Activated CD8-positive, alpha-beta memory T cell treated with anti-CD3 and anti-CD28 coated beads, Interleukin-2, amount 50 U/mL, for 24 hours (primary cell): ENCODE results near the gene ACLY.
"Not testable (repeated sequence)": the region's sequence is repeated elsewhere in the genome, so short reads cannot be mapped to it uniquely, and the experiment has no call there.

Experiments
- DNase-seq: peaks from one replicate; pipeline ENCODE4 v3.0.0-alpha.2; 2020; ENCODE audit errors: extremely low read depth

Gene ACLY

GRCh38 chr17:41873559-41874292 is 45.0 kb downstream of the ACLY start:
- no peak for DNase-seq

GRCh38 chr17:41871789-41872188 is 47.0 kb downstream of the ACLY start:
- DNase-seq, result no peak

- DNase-seq, result no peak
Observed at GRCh38 chr17:41870627-41871026, 48.1 kb downstream of the ACLY start.

- DNase-seq, result no peak
Observed at GRCh38 chr17:41870097-41870496, 48.7 kb downstream of the ACLY start.

GRCh38 chr17:41869426-41869825 is 49.3 kb downstream of the ACLY start:
- DNase-seq, result no peak

GRCh38 chr17:41868568-41868967 is 50.2 kb downstream of the ACLY start:
- no peak for DNase-seq

GRCh38 chr17:41865596-41865893 is 53.2 kb downstream of the ACLY start:
- no peak for DNase-seq

GRCh38 chr17:41864836-41865595 is 53.7 kb downstream of the ACLY start, which contains the start of gene KLHL11:
KLHL11 (minus strand) TSS chr17:41865423; CDS start chr17:41865370, 53 bp downstream.
- peak; percentile 63 for DNase-seq

- no peak for DNase-seq
Observed at GRCh38 chr17:41864498-41864835, 54.3 kb downstream of the ACLY start.

- no peak for DNase-seq
Observed at GRCh38 chr17:41863074-41863848, 55.5 kb downstream of the ACLY start.

GRCh38 chr17:41860254-41860931 is 58.4 kb downstream of the ACLY start:
- no peak for DNase-seq

- not testable (repeated sequence) for DNase-seq
Observed at GRCh38 chr17:41851382-41851781, 67.4 kb downstream of the ACLY start.

GRCh38 chr17:41849251-41849990 is 69.3 kb downstream of the ACLY start:
- no peak for DNase-seq

- no peak for DNase-seq
Observed at GRCh38 chr17:41848788-41849187, 70.0 kb downstream of the ACLY start.

GRCh38 chr17:41844971-41845370 is 73.8 kb downstream of the ACLY start:
- no peak for DNase-seq

- DNase-seq, result not testable (repeated sequence)
Observed at GRCh38 chr17:41840781-41841180, 78.0 kb downstream of the ACLY start.

GRCh38 chr17:41839448-41839847 is 79.3 kb downstream of the ACLY start:
- DNase-seq, result not testable (repeated sequence)

GRCh38 chr17:41837761-41838538 is 80.8 kb downstream of the ACLY start, which contains the start of gene KLHL10:
KLHL10 (plus strand) TSS chr17:41837825; CDS start chr17:41837933, 108 bp downstream.
- no peak for DNase-seq

GRCh38 chr17:41836550-41837196 is 82.1 kb downstream of the ACLY start:
- DNase-seq, result no peak
